Measurements from ENCODE around the gene TMEM135. TPM values are rescaled to one million over a fixed set of nuclear protein-coding genes. Genes with fewer than 3 reads are reported as not detected.
A peak's percentile ranks its signal among the peaks of the same experiment; 100 is the strongest.

TMEM135 gene
- total RNA-seq, 1 donor from 2014 or later, result 28.8 TPM

DNA sequence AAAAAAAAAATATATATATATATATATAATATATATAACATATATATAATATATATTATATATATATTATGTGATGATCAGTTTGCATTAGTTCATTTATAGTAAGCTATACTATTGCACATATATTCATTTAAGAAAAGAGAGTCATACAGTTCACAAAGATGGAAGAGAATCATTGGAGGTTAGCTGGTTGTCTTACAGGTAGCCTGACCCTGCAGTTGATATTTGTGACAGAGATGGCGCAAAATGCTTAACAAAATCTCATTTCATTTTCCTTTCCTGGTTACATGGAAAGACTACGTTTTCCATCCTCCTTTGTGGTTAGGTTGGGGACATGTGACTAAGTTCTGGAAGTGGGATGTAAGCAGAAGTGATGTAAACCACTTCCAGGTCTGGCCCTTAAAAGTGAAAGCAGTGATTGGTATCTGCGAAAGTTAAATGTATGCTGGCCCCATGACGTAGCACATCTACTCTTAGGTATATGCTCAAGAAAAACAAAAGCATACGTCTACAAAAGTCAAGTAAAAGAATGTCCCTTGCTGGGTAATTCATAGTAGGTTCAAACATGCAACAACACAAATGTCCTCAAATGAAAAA lies 7.2 kb upstream of the TMEM135 start:
- no peak for DNase-seq (ENCODE audit: low spot score)
- H3K4me3 Mint-ChIP-seq, result no peak overlapping the region
- no peaks in the 10 kb centered on the region for H3K9me3 Mint-ChIP-seq
- no peak overlapping the region for H3K27ac Mint-ChIP-seq
- intact Hi-C loops (cut with micrococcal nuclease), result loop anchor here (10.0 kb wide), 3 partner anchors 356 to 1406 kb away; partner anchors contain the start of genes DLG2, ME3 and TMEM126B
- H3K4me1 Mint-ChIP-seq (ENCODE audit: low read depth), result peaks cover 7% of the 10 kb centered on the region
- H3K27me3 Mint-ChIP-seq (ENCODE audit: insufficient read depth), result peaks cover 36% of the 10 kb centered on the region
- no peaks in the 10 kb centered on the region for H3K36me3 Mint-ChIP-seq (ENCODE audit: low read depth)

DNA sequence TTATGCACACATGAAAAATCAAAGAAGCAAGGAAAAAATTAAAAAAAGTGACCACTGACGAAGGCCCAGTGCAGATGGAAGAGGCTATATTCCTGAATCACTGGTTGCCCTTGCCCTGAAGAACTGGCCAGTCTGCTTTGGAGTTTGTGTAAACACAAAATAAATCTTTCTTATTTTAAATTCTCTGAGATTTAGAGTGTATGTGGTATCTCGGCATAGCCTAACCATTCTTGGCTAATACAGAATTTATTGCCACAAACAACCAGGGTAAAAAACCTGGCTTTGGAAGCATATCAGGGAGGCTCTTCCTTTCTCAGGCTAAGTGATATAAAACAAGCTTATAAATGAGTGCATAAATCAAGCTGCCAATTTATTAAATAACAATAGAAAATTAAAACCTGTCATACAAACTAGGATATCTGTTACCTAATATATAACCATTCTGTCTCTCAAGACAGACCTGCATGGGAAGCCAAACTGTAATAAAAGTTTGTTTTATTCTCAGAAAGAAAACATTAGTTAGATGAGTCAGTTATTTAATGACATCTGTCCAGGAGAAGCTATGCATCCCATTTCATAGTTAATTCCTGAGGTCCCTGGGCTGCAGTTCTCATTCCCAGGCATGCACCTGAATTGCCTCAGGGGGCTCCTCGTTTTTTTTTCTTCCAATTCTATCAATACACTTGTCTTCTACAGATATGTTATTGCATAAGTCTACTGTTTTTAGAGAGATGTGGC lies 6.1 kb upstream of the TMEM135 start:
- no peaks in the 10 kb centered on the region for H3K36me3 Mint-ChIP-seq (ENCODE audit: low read depth)
- no peaks in the 10 kb centered on the region for H3K9me3 Mint-ChIP-seq
- H3K27me3 Mint-ChIP-seq (ENCODE audit: insufficient read depth), result peaks cover 28% of the 10 kb centered on the region
- peaks cover 11% of the 10 kb centered on the region for H3K4me1 Mint-ChIP-seq (ENCODE audit: low read depth)
- H3K4me3 Mint-ChIP-seq, result no peak overlapping the region
- intact Hi-C loops (cut with micrococcal nuclease), result loop anchor here (10.0 kb wide), 3 partner anchors 357 to 1407 kb away; partner anchors contain the start of genes DLG2, ME3 and TMEM126B
- no peak for DNase-seq (ENCODE audit: low spot score)
- no peak overlapping the region for H3K27ac Mint-ChIP-seq

DNA sequence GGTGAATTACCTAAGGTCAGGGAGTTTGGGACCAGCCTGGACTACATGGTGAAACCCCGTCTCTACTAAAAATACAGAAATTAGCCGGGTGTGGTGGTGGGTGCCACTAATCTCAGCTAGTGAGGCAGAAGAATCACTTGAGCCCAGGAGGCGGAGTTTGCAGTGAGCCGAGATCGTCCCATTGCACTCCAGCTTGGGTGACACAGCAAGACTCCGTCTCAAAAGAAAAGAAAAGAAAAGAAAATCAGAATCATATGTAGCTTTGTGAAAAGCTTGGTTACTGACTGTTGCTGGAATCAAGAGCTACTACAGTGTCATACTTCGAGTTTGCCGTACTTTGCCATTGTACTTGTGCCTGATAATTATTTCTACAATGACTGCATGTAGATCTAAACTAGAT lies 4.2 kb upstream of the TMEM135 start:
- H3K27me3 Mint-ChIP-seq (ENCODE audit: insufficient read depth), result peaks cover 26% of the 10 kb centered on the region
- H3K36me3 Mint-ChIP-seq (ENCODE audit: low read depth), result peaks cover 1% of the 10 kb centered on the region
- no peak overlapping the region for H3K27ac Mint-ChIP-seq
- no peak for DNase-seq (ENCODE audit: low spot score)
- no peaks in the 10 kb centered on the region for H3K9me3 Mint-ChIP-seq
- peaks cover 22% of the 10 kb centered on the region for H3K4me1 Mint-ChIP-seq (ENCODE audit: low read depth)
- intact Hi-C loops (cut with micrococcal nuclease), result loop anchor here (10.0 kb wide), 3 partner anchors 359 to 1409 kb away; partner anchors contain the start of genes DLG2, ME3 and TMEM126B
- H3K4me3 Mint-ChIP-seq, result no peak overlapping the region

DNA sequence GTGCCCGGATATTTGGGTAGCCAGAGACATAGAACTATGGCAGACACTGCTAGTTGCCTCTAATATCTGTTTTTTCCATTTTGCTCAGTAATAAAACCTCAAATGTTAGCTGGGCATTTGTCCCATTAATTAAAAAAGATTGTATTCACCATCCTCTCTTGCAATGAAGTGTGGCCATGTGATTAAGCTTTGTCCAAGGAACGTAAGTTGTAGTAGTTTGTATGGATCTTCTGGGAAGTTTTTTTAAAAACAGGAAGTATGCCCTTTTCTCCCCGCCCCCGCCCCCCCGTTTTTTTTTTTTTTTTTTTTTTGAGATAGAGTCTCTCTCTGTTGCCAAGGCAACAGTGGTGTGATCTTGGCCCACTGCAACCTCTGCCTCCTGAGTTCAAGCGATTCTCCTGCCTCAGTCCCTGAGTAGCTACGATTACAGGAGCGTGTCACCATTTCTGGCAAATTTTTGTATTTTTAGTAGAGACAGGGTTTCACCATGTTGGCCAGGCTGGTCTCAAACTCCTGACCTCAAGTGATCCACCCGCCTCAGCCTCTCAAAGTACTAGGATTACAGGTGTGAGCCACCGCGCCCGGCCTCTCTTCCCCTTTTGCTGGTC lies 1.7 kb upstream of the TMEM135 start:
- H3K36me3 Mint-ChIP-seq (ENCODE audit: low read depth), result peaks cover 11% of the 10 kb centered on the region
- H3K4me3 Mint-ChIP-seq, result no peak overlapping the region
- no peaks in the 10 kb centered on the region for H3K9me3 Mint-ChIP-seq
- no peak for DNase-seq (ENCODE audit: low spot score)
- H3K27ac Mint-ChIP-seq, result no peak overlapping the region
- peaks cover 26% of the 10 kb centered on the region for H3K27me3 Mint-ChIP-seq (ENCODE audit: insufficient read depth)
- intact Hi-C loops (cut with micrococcal nuclease), result loop anchor here (2.0 to 10.0 kb wide), 9 partner anchors 61 to 1411 kb away; partner anchors contain the start of genes DLG2, ME3, PRSS23 and TMEM126B
- H3K4me1 Mint-ChIP-seq (ENCODE audit: low read depth), result peaks cover 39% of the 10 kb centered on the region

DNA sequence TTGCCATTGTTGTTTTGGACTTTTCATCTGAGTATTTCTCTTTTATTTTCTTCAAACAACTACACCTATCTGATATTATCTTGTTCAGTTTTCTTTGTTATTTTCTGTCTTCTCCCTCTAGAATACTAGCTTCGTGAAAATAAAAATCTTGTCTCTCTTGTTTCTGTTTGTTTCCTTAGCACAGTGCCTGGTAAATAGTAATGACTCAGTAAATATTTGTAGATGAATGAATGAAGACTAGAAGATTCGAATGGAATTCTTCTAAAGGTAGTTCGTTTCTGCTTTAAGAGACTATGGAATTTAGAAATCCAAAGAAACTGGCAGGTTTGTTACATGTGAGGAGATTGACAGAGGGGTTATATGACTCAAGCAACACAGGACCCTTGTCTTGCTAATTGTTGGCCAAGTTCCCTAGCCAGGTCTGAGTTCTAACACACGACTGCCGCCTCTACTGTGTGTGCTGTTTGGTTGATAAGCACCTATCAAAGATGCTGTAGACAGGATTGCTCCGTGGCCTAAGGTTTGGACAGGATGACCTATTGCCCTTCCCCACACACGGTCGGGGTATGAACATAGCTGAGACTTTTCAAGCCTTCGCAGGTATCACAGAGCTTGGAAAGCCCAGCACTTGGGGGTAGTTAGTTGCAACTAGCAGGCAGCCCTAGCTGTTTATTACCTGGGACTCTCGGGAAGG lies 831 bp upstream of the TMEM135 start:
- Mint-ChIP-seq H3K4me1 (ENCODE audit: low read depth) (peaks cover 47% of the 10 kb centered on the region), H3K27ac (peak overlapping the region; percentile 18), H3K36me3 (ENCODE audit: low read depth) (peaks cover 17% of the 10 kb centered on the region), H3K27me3 (ENCODE audit: insufficient read depth) (peaks cover 22% of the 10 kb centered on the region), H3K4me3 (peak overlapping the region; percentile 98), H3K9me3 (no peaks in the 10 kb centered on the region)
- DNase-seq (ENCODE audit: low spot score), result no peak
- intact Hi-C loops (cut with micrococcal nuclease), result loop anchor here (1.0 to 10.0 kb wide), 10 partner anchors 60 to 1412 kb away; partner anchors contain the start of genes DLG2, FZD4, ME3 and PRSS23

DNA sequence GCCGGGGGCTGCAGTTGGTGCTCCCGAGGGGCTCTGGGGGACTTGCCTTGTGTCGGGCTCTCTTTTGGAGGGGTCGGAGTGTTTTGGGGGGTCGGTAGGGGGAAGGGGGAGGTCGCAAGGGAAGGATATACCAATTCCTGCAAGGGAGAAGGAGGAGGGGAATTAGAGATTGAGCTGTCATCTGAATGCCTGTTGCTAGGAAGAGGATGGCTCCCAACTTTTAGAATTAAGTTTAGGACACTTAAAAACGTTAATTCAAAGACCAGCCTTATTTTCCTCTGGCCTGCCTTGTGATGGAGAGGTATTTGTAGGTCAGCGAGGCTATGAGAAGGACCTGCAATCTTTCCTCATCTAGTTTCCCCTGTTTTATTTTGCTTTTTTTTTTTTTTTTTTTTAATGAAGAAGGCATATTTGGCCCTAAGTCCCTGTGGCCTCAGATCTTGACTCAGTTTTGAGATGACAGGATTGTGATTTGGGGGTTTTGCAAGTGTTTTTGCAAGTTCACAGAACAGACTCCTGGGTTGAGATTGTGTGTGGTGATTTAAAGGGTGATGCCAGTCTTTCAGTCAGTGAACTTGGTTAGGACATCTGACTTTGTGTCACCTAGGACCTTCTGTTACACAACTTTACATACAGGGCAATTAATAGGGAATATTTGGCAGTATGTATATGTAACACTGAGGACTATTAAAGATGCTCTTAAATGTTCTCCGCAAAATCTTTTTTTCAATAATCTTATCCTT lies 672 bp downstream of the TMEM135 start:
- peaks cover 49% of the 10 kb centered on the region for H3K4me1 Mint-ChIP-seq (ENCODE audit: low read depth)
- H3K4me3 Mint-ChIP-seq, result peak overlapping the region; percentile 98
- H3K27me3 Mint-ChIP-seq (ENCODE audit: insufficient read depth), result peaks cover 15% of the 10 kb centered on the region
- no peaks in the 10 kb centered on the region for H3K9me3 Mint-ChIP-seq
- peak overlapping the region; percentile 89 for H3K27ac Mint-ChIP-seq
- no peak for DNase-seq (ENCODE audit: low spot score)
- intact Hi-C loops (cut with micrococcal nuclease), result loop anchor here (1.0 to 10.0 kb wide), 8 partner anchors 43 to 1414 kb away; partner anchors contain the start of genes DLG2, ME3, PRSS23 and TMEM126B
- H3K36me3 Mint-ChIP-seq (ENCODE audit: low read depth), result peaks cover 23% of the 10 kb centered on the region

DNA sequence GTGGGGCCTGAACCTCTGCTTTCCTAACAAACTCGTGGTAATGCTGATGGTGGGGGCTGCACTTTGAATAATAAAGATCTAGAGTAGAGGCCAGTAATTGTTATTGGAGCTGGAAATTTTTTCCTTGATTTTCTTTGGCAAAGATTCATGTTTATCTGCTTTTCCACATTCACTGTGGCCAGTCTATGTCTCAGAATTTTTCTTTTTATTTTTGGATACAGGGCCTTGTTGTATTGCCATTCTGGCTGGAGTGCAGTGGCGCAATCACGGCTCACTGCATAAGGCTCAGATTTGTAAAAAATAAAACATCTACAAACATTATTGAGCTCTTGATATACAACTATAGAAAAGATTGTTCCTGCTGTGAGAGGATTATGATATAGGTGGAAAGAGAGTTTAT lies 1.6 kb downstream of the TMEM135 start:
- peaks cover 49% of the 10 kb centered on the region for H3K4me1 Mint-ChIP-seq (ENCODE audit: low read depth)
- no peaks in the 10 kb centered on the region for H3K9me3 Mint-ChIP-seq
- H3K27ac Mint-ChIP-seq, result no peak overlapping the region
- peaks cover 28% of the 10 kb centered on the region for H3K36me3 Mint-ChIP-seq (ENCODE audit: low read depth)
- H3K27me3 Mint-ChIP-seq (ENCODE audit: insufficient read depth), result peaks cover 5% of the 10 kb centered on the region
- intact Hi-C loops (cut with micrococcal nuclease), result loop anchor here (5.0 to 10.0 kb wide), 7 partner anchors 58 to 1415 kb away; partner anchors contain the start of genes DLG2, ME3, PRSS23 and TMEM126B
- no peak for DNase-seq (ENCODE audit: low spot score)
- H3K4me3 Mint-ChIP-seq, result peak overlapping the region; percentile 98

DNA sequence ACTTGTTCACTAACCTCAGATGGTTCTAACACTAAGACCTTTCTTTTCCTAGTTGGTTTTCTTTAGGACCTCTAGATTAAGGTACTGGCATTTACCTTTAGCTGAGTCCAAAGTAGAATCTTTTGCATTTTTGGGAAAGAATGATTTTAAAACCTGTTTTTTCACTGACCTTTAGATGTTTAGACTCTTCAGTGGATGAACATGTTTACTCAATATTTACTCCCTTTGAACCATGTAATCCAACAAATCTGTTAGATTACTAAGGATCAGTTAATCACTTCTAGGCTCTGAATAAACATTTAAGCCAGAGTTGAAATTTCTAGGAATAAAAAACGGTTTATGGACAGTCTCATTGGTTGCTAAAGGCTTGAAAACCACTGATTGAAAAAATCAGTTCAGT lies 6.2 kb downstream of the TMEM135 start:
- H3K27me3 Mint-ChIP-seq (ENCODE audit: insufficient read depth), result no peaks in the 10 kb centered on the region
- no peak for DNase-seq (ENCODE audit: low spot score)
- H3K36me3 Mint-ChIP-seq (ENCODE audit: low read depth), result peaks cover 38% of the 10 kb centered on the region
- no peak overlapping the region for H3K27ac Mint-ChIP-seq
- peaks cover 32% of the 10 kb centered on the region for H3K4me1 Mint-ChIP-seq (ENCODE audit: low read depth)
- intact Hi-C loops (cut with micrococcal nuclease), result no loop called here
- H3K9me3 Mint-ChIP-seq, result peaks cover 15% of the 10 kb centered on the region
- no peak overlapping the region for H3K4me3 Mint-ChIP-seq

DNA sequence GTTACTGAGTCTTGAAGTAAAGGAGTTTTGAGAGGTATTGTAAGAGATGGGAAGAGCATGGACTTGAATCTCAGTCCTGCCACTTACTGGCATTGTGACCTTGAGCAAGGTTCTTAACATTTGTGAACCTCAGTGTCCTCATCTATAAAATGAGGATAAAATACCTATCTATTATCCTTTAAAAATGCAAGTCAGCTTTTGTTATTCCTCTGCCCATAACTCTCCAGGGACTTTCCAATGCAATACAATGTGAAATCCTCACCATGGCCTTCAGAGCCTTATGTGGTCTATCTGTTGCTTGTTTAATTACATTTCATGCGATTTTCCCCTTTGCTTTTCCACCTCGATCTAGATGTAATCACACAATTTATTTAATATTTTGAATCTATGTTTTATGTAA lies 9.1 kb downstream of the TMEM135 start:
- intact Hi-C loops (cut with micrococcal nuclease), result no loop called here
- Mint-ChIP-seq H3K27ac (no peak overlapping the region), H3K9me3 (peaks cover 15% of the 10 kb centered on the region), H3K4me3 (no peak overlapping the region), H3K4me1 (ENCODE audit: low read depth) (peaks cover 4% of the 10 kb centered on the region), H3K36me3 (ENCODE audit: low read depth) (peaks cover 22% of the 10 kb centered on the region), H3K27me3 (ENCODE audit: insufficient read depth) (no peaks in the 10 kb centered on the region)
- no peak for DNase-seq (ENCODE audit: low spot score)

DNA sequence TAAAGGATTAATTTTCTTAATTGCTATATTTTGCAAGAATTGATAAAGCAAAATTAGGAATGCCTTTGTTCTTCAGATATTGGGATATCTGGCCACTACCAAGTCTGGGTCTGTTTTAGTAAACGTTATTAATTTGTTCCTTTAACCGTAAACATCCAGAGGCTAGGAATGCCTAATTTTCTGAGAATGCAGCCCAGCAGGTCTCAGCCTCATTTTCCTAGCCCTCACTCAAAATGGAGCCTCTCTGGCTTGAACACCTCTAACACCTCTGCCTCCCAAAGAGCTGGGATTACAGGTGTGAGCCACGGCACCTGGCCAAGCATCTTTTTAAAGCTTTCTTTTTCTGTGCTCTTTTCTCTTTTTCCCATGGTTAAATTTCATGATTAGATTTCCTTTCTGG lies 18.4 kb downstream of the TMEM135 start:
- Mint-ChIP-seq H3K9me3 (no peaks in the 10 kb centered on the region), H3K27ac (no peak overlapping the region), H3K4me3 (no peak overlapping the region), H3K27me3 (ENCODE audit: insufficient read depth) (no peaks in the 10 kb centered on the region), H3K4me1 (ENCODE audit: low read depth) (peaks cover 5% of the 10 kb centered on the region), H3K36me3 (ENCODE audit: low read depth) (peaks cover 2% of the 10 kb centered on the region)
- DNase-seq (ENCODE audit: low spot score), result no peak
- intact Hi-C loops (cut with micrococcal nuclease), result no loop called here

DNA sequence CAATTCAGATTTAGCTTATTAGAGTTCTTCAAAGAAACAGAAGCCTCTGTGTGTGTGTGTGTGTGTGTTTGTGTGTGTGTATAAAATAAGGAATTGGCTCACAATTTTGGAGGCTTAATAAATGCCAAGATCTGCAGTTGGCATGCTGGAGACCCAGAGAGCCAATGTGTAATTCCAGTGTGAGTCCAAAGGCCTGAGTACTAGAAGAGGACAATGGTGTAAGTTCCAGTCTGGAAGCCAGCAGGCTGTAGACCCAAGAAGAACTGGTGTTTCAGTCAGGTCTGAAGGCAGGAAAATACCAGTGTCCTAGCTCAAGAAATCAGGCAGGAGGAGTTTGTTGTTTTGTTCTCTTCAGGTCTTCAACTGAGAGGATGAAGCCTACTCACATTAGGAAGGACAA lies 20.0 kb downstream of the TMEM135 start:
- Mint-ChIP-seq H3K27me3 (ENCODE audit: insufficient read depth) (no peaks in the 10 kb centered on the region), H3K27ac (no peak overlapping the region), H3K4me3 (no peak overlapping the region), H3K36me3 (ENCODE audit: low read depth) (peaks cover 2% of the 10 kb centered on the region), H3K4me1 (ENCODE audit: low read depth) (peaks cover 5% of the 10 kb centered on the region), H3K9me3 (no peaks in the 10 kb centered on the region)
- intact Hi-C loops (cut with micrococcal nuclease), result no loop called here
- no peak for DNase-seq (ENCODE audit: low spot score)

All from activated T-helper 1 cell treated with anti-CD3 and anti-CD28 coated beads, Interleukin-12 subunit alpha, Interleukin-12 subunit beta, Interleukin-2, Interleukin-4 antibody, amounts not matched to agents 30 ng/mL and 10 ng/mL and 1 ng/mL, durations not matched to agents 14 hours and 24 hours and 36 hours (primary cell).